ENCODE results near the gene SRI.
"Not testable (repeated sequence)": the region's sequence is repeated elsewhere in the genome, so short reads cannot be mapped to it uniquely, and the experiment has no call there.

The SRI gene

GRCh38 chr7:88172842-88173241 is 47.0 kb downstream of the SRI start:
- no peak for DNase-seq

DNA sequence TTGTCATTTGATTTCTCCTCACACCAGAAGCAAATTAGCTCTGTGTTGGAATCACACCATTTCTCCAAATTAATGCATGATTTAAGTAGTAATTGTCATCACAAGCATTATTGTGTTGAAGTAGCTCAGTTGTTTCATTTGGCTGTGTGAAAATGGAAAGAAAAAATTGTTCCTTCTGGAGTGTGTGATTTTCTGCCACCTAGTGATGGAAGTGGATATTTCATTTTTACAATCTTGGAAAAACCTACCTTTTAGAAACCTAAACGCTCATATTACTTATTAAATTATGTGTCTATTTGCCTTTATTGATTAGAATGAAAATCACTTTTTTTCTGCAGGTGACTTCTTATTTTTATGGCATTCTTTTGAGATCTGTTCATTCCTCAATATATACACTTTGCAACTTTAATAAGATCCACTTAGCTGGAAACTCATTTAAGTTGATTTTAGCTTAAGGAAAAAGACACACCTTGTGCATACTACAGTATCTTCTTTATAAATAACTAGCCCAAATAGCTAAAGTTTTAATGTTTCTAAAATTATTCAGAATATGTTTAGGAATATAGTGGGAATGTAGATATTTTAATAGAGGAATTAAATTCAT is 50.0 kb downstream of the SRI start:
- no peak for DNase-seq

DNA sequence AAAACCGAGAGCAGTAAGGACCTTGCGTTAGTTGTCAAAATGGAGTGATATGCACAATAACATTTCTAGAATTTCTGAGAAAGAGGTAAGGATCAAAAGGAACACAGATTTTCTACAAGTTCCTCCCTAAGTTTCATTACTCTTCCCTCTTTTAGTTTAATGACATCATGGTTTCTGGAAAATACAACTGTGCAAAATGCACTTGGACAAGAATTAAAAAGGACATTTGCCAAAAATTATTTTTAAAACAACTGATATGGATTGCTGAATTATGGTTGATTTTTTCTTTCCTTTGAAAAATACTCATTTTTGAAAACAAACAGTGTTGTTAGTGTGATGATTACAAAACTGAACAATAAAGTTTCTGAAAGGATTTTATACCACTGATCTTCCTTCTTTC is 52.1 kb downstream of the SRI start:
- DNase-seq: no peak

DNA sequence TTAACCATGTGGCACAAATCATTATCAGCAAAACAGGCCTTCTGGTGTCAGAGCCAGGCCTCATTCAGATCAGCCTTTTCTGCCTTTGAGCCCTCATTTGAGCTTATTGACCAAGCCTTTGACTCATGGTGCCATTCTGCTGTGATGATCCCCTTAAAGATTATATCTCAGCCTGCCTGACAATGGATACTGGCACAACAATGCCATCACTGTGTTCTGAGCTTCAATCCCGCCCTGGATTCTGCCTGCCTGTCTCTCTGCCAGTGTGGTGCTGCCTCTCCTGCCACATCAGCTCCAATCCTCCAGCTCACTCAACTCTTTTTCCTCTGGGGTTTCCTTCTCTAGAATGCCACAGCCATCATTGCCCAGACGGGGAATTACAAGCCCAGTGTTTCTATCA is 52.6 kb downstream of the SRI start:
- DNase-seq: no peak

GRCh38 chr7:88165697-88166096 is 54.1 kb downstream of the SRI start:
- no peak for DNase-seq

GRCh38 chr7:88159741-88160140 is 60.1 kb downstream of the SRI start:
- not testable (repeated sequence) for DNase-seq

GRCh38 chr7:88156356-88156755 is 63.5 kb downstream of the SRI start:
- DNase-seq: no peak

GRCh38 chr7:88155756-88156155 is 64.1 kb downstream of the SRI start:
- no peak for DNase-seq
